ENCODE measurements around the gene TEK.

TEK gene

GRCh38 chr9:27162045-27162444 lies 53.0 kb downstream of the TEK start:
- Histone ChIP-seq H3K9ac (ENCODE audit: low read length) (no peak overlapping the region), H3K9me3 (ENCODE audit: insufficient read depth, low read length) (no peaks in the 10 kb centered on the region), H3K4me2 (ENCODE audit: low read length) (no peak overlapping the region), H3K79me2 (ENCODE audit: low read length) (no peaks in the 10 kb centered on the region), H3K4me1 (ENCODE audit: low read length) (no peaks in the 10 kb centered on the region), H3K36me3 (replicated peaks; ENCODE audit: low read depth, low read length) (no peaks in the 10 kb centered on the region), H3K4me3 (ENCODE audit: low read length) (no peak overlapping the region), H3K27me3 (ENCODE audit: low read depth, low read length) (no peaks in the 10 kb centered on the region), H3K27ac (ENCODE audit: low read length) (no peak overlapping the region), H2AFZ (ENCODE audit: low read depth, low read length) (no peak overlapping the region), H4K20me1 (ENCODE audit: insufficient read depth, low read length) (no peaks in the 10 kb centered on the region)
- TF ChIP-seq CTCF (IDR thresholded peaks at IDR 0.05; ENCODE audit: low read depth, low read length) (no peak), EZH2phosphoT487 (IDR thresholded peaks at IDR 0.05; ENCODE audit: low read depth) (no peak)

GRCh38 chr9:27165068-27165467 lies 56.0 kb downstream of the TEK start:
- H3K79me2 ChIP-seq (ENCODE audit: low read length) = no peaks in the 10 kb centered on the region
- no peak overlapping the region for H3K4me3 ChIP-seq (ENCODE audit: low read length)
- H3K9me3 ChIP-seq (ENCODE audit: insufficient read depth, low read length) = no peaks in the 10 kb centered on the region
- TF ChIP-seq CTCF (IDR thresholded peaks at IDR 0.05; ENCODE audit: low read depth, low read length) = no peak
- no peak overlapping the region for H3K27ac ChIP-seq (ENCODE audit: low read length)
- no peak overlapping the region for H2AFZ ChIP-seq (ENCODE audit: low read depth, low read length)
- H3K9ac ChIP-seq (ENCODE audit: low read length) = no peak overlapping the region
- no peak overlapping the region for H3K4me2 ChIP-seq (ENCODE audit: low read length)
- no peaks in the 10 kb centered on the region for H3K4me1 ChIP-seq (ENCODE audit: low read length)
- H3K27me3 ChIP-seq (ENCODE audit: low read depth, low read length) = no peaks in the 10 kb centered on the region
- H3K36me3 ChIP-seq (replicated peaks; ENCODE audit: low read depth, low read length) = no peaks in the 10 kb centered on the region
- no peaks in the 10 kb centered on the region for H4K20me1 ChIP-seq (ENCODE audit: insufficient read depth, low read length)

DNA sequence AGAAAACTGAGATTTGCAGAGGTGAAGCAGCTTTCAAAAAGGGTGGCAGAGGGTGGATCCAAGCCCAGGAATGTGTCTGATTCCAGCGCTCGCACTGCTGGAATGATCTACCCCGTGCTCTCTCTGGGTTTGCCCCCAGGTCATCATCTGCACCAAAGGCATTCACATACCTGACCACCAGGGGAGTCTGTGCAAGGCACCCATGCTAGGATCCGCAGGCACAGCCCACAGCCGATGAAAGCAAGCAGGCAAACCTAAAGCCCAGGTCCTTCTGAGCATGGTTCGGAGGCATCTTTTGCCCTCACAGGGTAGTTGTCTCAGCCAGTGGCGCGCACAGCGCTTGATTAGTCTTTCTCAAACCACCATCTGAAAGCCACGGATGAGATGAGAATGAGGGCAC lies 56.6 kb downstream of the TEK start:
- Histone ChIP-seq H3K9me3 (ENCODE audit: insufficient read depth, low read length) (no peaks in the 10 kb centered on the region), H2AFZ (ENCODE audit: low read depth, low read length) (no peak overlapping the region), H3K27me3 (ENCODE audit: low read depth, low read length) (no peaks in the 10 kb centered on the region), H3K27ac (ENCODE audit: low read length) (no peak overlapping the region), H4K20me1 (ENCODE audit: insufficient read depth, low read length) (no peaks in the 10 kb centered on the region), H3K4me1 (ENCODE audit: low read length) (no peaks in the 10 kb centered on the region), H3K9ac (ENCODE audit: low read length) (no peak overlapping the region), H3K4me3 (ENCODE audit: low read length) (no peak overlapping the region), H3K36me3 (replicated peaks; ENCODE audit: low read depth, low read length) (no peaks in the 10 kb centered on the region), H3K4me2 (ENCODE audit: low read length) (no peak overlapping the region), H3K79me2 (ENCODE audit: low read length) (no peaks in the 10 kb centered on the region)
- TF ChIP-seq CTCF (IDR thresholded peaks at IDR 0.05; ENCODE audit: low read depth, low read length) (no peak), EZH2phosphoT487 (IDR thresholded peaks at IDR 0.05; ENCODE audit: low read depth) (no peak)

DNA sequence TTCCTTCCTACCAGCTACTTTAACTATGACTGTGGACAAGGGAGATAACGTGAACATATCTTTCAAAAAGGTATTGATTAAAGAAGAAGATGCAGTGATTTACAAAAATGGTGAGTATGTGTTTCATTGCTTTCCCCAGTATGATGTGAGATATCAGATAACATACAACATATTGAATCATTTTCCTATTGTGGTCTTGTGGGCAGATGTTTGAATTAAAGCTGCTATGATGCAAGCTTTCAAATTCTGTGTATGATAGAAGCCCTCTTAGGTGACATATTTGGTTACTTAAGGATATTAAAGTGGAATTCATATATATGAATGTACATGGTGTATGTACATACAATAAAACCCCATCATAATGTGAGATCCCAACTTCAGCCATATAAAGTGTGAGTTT lies 59.5 kb downstream of the TEK start:
- H4K20me1 ChIP-seq (ENCODE audit: insufficient read depth, low read length) = no peaks in the 10 kb centered on the region
- H3K27me3 ChIP-seq (ENCODE audit: low read depth, low read length) = no peaks in the 10 kb centered on the region
- TF ChIP-seq CTCF (IDR thresholded peaks at IDR 0.05; ENCODE audit: low read depth, low read length) (no peak), EZH2phosphoT487 (IDR thresholded peaks at IDR 0.05; ENCODE audit: low read depth) (no peak)
- H3K36me3 ChIP-seq (replicated peaks; ENCODE audit: low read depth, low read length) = no peaks in the 10 kb centered on the region
- H3K4me3 ChIP-seq (ENCODE audit: low read length) = no peak overlapping the region
- no peak overlapping the region for H3K9ac ChIP-seq (ENCODE audit: low read length)
- no peaks in the 10 kb centered on the region for H3K79me2 ChIP-seq (ENCODE audit: low read length)
- H3K4me2 ChIP-seq (ENCODE audit: low read length) = no peak overlapping the region
- no peak overlapping the region for H3K27ac ChIP-seq (ENCODE audit: low read length)
- H2AFZ ChIP-seq (ENCODE audit: low read depth, low read length) = no peak overlapping the region
- no peaks in the 10 kb centered on the region for H3K4me1 ChIP-seq (ENCODE audit: low read length)
- H3K9me3 ChIP-seq (ENCODE audit: insufficient read depth, low read length) = no peaks in the 10 kb centered on the region

Measured in OCI-LY3 (cell line).